Mononuclear cell (primary cell): ENCODE results near the gene DNMT3L. TPM values are rescaled to one million over a fixed set of nuclear protein-coding genes. Genes with fewer than 3 reads are reported as not detected.

Experiments
- H3K27me3 ChIP-seq: 2 replicates; pipeline ENCODE4 v1.6.0; 2011; ENCODE audit warnings: low read length, control low read depth; ENCODE audit not compliant: insufficient read depth
- H3K4me1 ChIP-seq: 2 replicates; pipeline ENCODE4 v1.5.1; 2011; ENCODE audit warnings: mild to moderate bottlenecking, low read length, control low read depth; ENCODE audit not compliant: insufficient read depth
- H3K4me3 ChIP-seq: 2 replicates; pipeline ENCODE4 v1.5.1; 2011; ENCODE audit warnings: mild to moderate bottlenecking, low read length, moderate library complexity
- H3K9me3 ChIP-seq: 2 replicates; pipeline ENCODE4 v1.5.1; 2011; ENCODE audit warnings: low read depth, mild to moderate bottlenecking, control low read depth, low read length
- total RNA-seq: library from RNA; depleted of rRNA; stranded (reverse); fragments of >200 nt; gene quantifications from one replicate; pipeline ENCODE4 v1.2.3, GENCODE V29; 2012

Gene DNMT3L
- total RNA-seq, 1 donor: not detected

DNA sequence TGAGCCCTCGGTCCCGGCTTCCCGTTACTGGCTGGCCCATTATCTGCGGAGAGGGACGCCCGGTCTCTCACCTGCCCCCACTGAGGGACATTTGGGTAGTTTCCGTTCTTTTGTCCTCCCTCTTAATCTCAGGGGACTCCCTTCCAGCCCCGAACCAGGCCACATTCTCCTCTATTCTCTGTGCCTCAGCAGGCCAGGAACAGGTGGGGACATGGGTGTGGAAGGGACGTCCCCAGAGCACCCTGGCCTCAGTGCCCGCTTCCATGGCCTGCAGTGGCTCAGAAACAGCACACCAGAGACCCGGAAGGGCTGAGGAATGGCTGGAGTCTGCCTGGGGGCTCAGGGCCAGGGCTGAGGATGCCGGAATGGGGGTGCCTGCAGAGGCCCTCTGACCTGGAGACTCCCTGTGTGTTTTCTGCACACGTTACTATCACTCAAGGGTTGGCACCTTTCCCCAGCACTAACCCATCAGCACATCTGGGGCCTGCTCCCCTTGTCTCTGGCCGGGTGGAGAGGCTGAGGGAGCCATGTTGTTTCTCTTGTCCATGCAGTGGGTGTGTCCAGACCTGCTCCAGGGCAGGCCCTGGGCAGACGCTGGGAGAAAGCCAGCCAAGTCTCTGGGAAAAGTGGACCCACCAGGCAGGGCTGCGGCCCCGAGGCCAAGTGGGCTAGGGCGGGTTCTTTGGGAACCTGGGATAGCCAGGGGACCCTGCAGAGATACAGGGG lies 10.0 kb upstream of the DNMT3L start:
- H3K4me1 ChIP-seq: no peaks in the 10 kb centered on the region
- no peak overlapping the region for H3K4me3 ChIP-seq
- H3K9me3 ChIP-seq: no peaks in the 10 kb centered on the region
- H3K27me3 ChIP-seq: no peaks in the 10 kb centered on the region

DNA sequence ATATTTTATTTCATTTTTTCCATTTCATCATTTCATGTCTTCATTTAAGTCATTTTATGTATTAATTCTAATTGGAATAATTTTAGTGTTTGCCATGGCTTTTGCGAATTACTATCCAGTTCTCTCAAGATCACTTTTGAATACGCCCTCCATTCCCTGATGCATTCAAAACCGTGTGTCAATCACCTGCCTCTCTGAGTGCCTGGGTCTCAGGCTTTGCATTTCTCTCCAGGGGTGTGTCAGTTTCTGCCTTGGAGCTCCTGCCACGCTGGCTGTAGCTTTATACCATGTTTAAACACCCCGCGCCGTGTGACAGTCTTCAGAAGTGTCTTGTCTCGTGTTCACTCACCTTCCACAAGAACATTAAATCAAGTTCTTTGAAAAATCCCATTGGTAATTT lies 7.4 kb upstream of the DNMT3L start:
- Histone ChIP-seq H3K9me3 (no peaks in the 10 kb centered on the region), H3K4me1 (no peaks in the 10 kb centered on the region), H3K4me3 (no peak overlapping the region), H3K27me3 (no peaks in the 10 kb centered on the region)

DNA sequence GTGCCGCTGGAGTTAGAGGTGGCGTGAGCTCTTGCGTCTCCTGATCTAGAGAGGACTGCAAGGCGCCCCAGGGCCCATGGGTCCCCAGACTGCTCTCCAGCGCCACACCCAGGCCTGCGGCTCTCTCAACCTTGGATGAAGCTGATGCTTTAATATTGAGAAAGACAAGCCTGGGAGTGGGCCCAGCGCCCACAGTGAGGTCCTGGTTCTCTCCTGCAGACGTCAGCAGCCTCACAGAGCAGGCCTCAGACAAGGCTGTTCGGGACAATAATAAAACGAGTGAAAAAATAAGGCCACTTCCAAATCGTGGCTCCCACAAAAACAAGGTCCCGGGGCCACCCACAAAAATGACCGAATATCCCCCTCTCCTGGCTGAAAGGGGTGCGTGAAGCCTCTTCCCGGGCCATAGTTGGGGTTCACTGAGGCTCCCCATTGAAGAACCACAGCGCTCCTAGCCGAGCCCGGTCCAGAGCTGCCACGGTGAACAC lies 6.0 kb upstream of the DNMT3L start:
- Histone ChIP-seq H3K27me3 (no peaks in the 10 kb centered on the region), H3K4me3 (no peak overlapping the region), H3K4me1 (no peaks in the 10 kb centered on the region), H3K9me3 (no peaks in the 10 kb centered on the region)

DNA sequence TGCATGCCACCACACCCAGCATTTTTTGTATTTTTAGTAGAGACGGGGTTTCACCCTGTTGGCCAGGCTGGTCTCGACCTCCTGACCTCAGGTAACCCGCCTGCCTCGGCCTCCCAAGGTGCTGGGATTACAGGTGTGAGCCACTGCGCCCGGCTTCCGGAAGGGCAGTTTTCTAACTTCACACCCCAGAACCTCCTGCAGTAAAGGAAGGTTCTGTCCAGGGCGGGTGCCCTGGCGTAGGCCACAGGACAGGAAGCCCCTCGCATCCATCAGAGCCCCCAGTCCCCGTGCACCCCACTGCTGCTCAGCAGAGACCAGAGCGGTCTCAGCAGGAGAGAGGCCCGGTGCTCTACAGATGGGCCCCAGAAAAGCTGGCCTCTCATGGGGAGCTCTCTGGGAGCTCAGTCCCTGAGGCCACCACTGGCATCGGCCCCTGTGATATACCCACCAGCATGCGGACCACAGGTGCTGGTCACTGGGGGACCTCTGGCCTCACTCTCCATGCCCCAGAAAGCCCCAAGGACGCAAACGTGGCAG lies 4.1 kb upstream of the DNMT3L start:
- Histone ChIP-seq H3K9me3 (no peaks in the 10 kb centered on the region), H3K4me1 (no peaks in the 10 kb centered on the region), H3K27me3 (no peaks in the 10 kb centered on the region), H3K4me3 (no peak overlapping the region)

DNA sequence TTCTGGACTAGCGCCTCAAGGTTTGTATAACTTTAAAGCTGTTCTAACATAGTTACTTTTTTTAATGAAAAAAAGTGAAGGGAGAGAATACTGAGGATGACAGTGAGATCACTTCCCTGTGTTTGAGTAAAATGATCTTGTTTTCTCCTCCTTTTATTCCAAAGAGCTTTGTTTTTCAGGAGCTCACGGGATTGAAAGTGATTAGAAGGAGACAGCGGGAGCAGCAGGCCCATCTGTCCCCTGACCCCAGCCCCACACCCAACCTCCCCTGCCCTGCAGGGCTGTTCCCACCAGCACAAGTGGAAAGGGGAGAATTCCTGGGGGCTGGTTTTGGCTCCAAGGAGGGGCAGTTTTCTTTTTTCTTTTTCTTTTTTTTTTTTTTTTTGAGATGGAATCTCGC lies 2.1 kb upstream of the DNMT3L start:
- Histone ChIP-seq H3K27me3 (no peaks in the 10 kb centered on the region), H3K4me1 (no peaks in the 10 kb centered on the region), H3K9me3 (no peaks in the 10 kb centered on the region), H3K4me3 (no peak overlapping the region)

DNA sequence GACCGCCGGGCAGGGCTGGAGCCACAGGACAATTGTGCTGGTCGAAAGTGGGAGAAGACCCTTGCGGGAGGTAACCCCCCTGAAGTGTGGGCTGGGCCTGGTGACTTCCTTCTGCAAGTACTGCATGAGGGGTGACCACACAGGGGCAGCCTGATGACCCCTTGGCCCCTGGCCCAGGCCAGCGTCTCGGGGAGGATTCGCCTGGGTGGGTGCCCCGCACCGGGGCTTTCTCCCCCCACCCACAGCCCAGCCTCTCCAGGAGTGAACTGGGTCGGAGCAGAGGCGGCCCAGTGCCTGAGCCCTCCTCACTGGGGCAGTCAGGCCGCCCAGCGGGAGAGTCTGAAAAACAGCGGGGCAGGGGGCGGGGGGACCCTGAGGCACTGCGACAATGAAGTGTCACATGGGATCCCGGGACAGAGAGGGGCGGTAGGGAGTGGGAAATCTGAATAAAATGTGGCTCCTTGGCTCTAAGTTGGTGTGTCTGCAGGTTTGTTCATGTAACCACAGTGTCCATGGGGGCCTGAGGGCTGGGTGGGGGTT lies 1.6 kb upstream of the DNMT3L start:
- Histone ChIP-seq H3K27me3 (no peaks in the 10 kb centered on the region), H3K4me1 (no peaks in the 10 kb centered on the region), H3K4me3 (no peak overlapping the region), H3K9me3 (no peaks in the 10 kb centered on the region)

DNA sequence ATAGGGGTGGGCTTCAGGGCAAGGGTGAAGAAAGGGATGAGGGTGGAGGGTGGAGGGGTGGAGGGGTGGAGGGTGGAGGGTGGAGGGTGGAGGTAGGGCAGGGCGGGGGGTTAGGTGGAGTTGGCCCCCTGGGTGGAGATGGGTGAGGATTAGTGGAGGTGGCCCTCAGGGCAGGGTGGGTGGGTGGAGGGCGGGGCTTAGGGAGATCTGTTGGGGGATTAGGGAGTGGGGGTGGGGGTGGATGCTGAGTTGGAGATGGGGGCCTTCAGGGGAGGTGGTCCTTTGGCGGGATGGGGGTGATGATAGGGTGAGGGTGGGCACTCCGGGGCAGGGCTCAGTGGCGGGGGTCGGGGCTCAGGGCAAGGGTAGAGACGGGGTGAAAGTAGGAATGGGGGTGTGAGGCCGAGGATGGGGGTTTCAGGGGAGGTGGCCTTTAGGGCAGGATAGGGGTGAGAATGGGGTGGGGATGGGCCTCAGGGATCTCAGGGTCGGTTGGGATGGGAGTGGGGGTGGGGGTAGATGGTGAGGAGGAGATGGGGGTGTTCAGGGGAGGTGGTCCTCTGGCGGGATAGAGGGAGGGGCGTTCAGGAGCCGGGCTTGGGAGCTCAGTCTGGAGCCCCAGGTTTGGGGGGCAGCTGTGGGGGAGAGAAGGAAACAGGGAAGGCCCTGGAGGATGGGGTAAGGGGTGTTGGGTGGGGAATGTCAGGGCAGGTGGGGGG lies 800 bp upstream of the DNMT3L start:
- Histone ChIP-seq H3K4me1 (no peaks in the 10 kb centered on the region), H3K9me3 (no peaks in the 10 kb centered on the region), H3K4me3 (no peak overlapping the region), H3K27me3 (no peaks in the 10 kb centered on the region)

DNA sequence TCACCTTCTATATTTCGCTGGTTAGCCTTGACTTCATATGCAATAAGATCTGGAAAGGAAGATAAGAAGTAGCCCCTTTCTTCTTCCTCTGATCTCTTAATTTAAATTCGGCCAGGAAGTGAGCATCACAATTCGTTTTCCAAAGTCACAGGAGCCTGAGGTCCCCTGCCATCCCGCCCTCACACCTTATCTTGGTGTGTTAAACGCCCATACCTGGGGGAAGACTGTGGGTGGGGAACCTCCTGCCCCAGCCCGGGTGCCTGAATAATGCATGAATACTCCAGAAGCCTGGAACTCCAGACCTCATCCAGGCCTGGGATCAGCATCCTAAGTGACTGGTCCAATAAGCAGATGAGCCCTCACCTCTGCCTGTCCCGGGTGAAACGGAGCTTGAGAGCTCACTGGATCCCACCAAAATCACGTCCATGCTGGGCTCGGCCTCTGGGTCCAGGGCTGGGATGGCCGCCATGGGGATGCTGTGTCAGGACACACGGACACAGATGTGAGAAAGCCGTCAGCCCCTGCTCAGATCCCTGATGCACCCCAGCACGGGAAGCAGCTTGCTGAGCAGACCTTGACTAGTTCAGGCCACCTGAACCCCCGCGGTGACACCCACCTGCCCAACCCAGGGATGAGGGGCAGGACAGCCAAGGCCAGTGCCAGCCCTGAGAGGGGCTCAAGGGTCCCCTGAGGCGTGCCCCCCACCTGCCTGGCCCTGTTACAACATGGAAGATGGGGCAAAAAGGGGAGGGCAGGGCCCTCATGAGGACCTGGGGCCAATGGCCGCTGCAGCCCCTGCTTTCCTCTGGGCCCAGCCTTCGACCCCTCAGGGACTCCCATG lies 686 bp downstream of the DNMT3L start:
- Histone ChIP-seq H3K4me3 (no peak overlapping the region), H3K9me3 (no peaks in the 10 kb centered on the region), H3K4me1 (no peaks in the 10 kb centered on the region), H3K27me3 (no peaks in the 10 kb centered on the region)

GRCh38 chr21:44260066-44260465 lies 1.6 kb downstream of the DNMT3L start:
- no peaks in the 10 kb centered on the region for H3K27me3 ChIP-seq

DNA sequence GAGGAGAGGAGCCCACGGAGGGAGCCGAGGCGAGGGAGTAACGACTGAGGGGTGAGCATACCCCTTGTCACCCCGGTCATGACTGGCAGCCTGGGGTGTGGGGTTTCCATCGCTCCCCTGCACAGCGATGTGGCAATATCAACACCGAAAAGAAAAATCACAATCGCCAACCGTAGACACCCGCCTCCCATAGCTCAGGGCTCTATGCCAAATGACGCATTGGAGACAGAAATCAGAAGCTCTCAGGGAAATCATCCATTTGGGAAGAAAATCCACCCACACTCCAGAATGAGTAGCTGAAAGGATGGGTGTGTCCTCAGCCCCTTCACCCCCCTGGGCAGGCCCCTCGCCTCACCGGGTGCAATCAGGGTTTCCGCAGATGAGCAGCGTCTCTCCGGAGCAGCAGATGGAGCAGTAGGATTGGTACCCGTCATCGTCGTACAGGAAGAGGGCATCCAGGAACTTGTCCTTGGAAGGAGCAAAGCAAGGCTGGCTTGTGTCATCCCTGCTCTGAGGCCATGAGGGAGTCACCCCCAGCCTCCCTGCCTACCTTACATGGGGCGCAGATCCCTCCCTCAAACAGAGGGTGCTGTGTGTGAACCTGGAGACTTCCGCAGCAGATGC lies 2.5 kb downstream of the DNMT3L start:
- Histone ChIP-seq H3K27me3 (no peaks in the 10 kb centered on the region), H3K4me1 (no peaks in the 10 kb centered on the region), H3K4me3 (no peak overlapping the region), H3K9me3 (no peaks in the 10 kb centered on the region)

More at GRCh38 chr21:44260066-44260465, 1.6 kb downstream of the DNMT3L start:
- no peaks in the 10 kb centered on the region for H3K9me3 ChIP-seq
- H3K4me1 ChIP-seq: no peaks in the 10 kb centered on the region
- H3K4me3 ChIP-seq: no peak overlapping the region

- H3K4me1 ChIP-seq: no peaks in the 10 kb centered on the region
- H3K27me3 ChIP-seq: no peaks in the 10 kb centered on the region
- no peak overlapping the region for H3K4me3 ChIP-seq
- no peaks in the 10 kb centered on the region for H3K9me3 ChIP-seq
Observed at GRCh38 chr21:44258056-44258725, 3.5 kb downstream of the DNMT3L start.

- H3K9me3 ChIP-seq: no peaks in the 10 kb centered on the region
- no peak overlapping the region for H3K4me3 ChIP-seq
- H3K4me1 ChIP-seq: no peaks in the 10 kb centered on the region
- no peaks in the 10 kb centered on the region for H3K27me3 ChIP-seq
Observed at GRCh38 chr21:44255511-44255981, 6.2 kb downstream of the DNMT3L start.

GRCh38 chr21:44253832-44254710 lies 7.6 kb downstream of the DNMT3L start:
- no peaks in the 10 kb centered on the region for H3K4me1 ChIP-seq
- no peaks in the 10 kb centered on the region for H3K9me3 ChIP-seq
- H3K27me3 ChIP-seq: no peaks in the 10 kb centered on the region

More at GRCh38 chr21:44253832-44254710, 7.6 kb downstream of the DNMT3L start:
- no peak overlapping the region for H3K4me3 ChIP-seq
